BLaER1 treated with 17β-estradiol and CSF1 and Interleukin-3, amounts not matched to agents 10 nM and 100 nM (cell line): Measurements from ENCODE around the gene RPL18A.

Experiments
- H3K27ac ChIP-seq, 11 experiments: shearing (Covaris generic); formaldehyde crosslinking; 2 replicates each; pipeline ENCODE4 v1.8.1; 2022
- H3K27me3 ChIP-seq, 11 experiments: shearing (Covaris generic); formaldehyde crosslinking; 2 replicates each; pipeline ENCODE4 v1.8.1; 2022
- H3K36me3 ChIP-seq, 11 experiments: shearing (Covaris generic); formaldehyde crosslinking; 2 replicates each; pipeline ENCODE4 v1.8.1; 2022
- H3K4me1 ChIP-seq, 10 experiments: shearing (Covaris generic); formaldehyde crosslinking; 2 replicates each; pipeline ENCODE4 v1.8.1; 2022
- H3K4me2 ChIP-seq, 11 experiments: shearing (Covaris generic); formaldehyde crosslinking; 2 replicates each; pipeline ENCODE4 v1.8.1; 2022
- H3K4me3 ChIP-seq, 10 experiments: shearing (Covaris generic); formaldehyde crosslinking; 2 replicates each; pipeline ENCODE4 v1.8.1; 2022
- H3K9ac ChIP-seq, 11 experiments: shearing (Covaris generic); formaldehyde crosslinking; 2 replicates each; pipeline ENCODE4 v1.8.1; 2022
- H3K9me3 ChIP-seq, 11 experiments: shearing (Covaris generic); formaldehyde crosslinking; replicated peaks in 1 of 11; 2 replicates each; pipeline ENCODE4 v1.8.1; 2022
- H4K20me1 ChIP-seq, 11 experiments: shearing (Covaris generic); formaldehyde crosslinking; 2 replicates each; pipeline ENCODE4 v1.8.1; 2022
- Cebpa-rat ChIP-seq, 11 experiments: shearing (Covaris generic); IDR thresholded peaks; 2 replicates each; pipeline ENCODE4 v1.8.1; 2022

The RPL18A gene

GRCh38 chr19:17837972-17838371 is 21.7 kb upstream of the RPL18A start:
- Histone ChIP-seq H3K4me1 (peaks cover 0 to 8% (median 0%) of the 10 kb centered on the region in 10 experiments; a peak in 5 of 20 replicates), H4K20me1 (peaks cover 0 to 91% (median 1%) of the 10 kb centered on the region in 11 experiments; a peak in 8 of 22 replicates), H3K27ac (no peak overlapping the region), H3K4me3 (no peak overlapping the region), H3K36me3 (peaks cover 75 to 99% (median 93%) of the 10 kb centered on the region in 11 experiments), H3K9me3 (peaks cover 0 to 5% (median 0%) of the 10 kb centered on the region in 11 experiments; a peak in 1 of 22 replicates), H3K4me2 (no peak overlapping the region), H3K9ac (no peak overlapping the region), H3K27me3 (no peaks in the 10 kb centered on the region)
- no peak for TF ChIP-seq Cebpa-rat (IDR thresholded peaks at IDR 0.05)

GRCh38 chr19:17840019-17840418 is 19.7 kb upstream of the RPL18A start:
- Histone ChIP-seq H3K4me3 (no peak overlapping the region), H3K27me3 (no peaks in the 10 kb centered on the region), H3K9me3 (peaks cover 0 to 5% (median 0%) of the 10 kb centered on the region in 11 experiments; a peak in 1 of 22 replicates), H3K4me1 (peaks cover 10 to 28% (median 17%) of the 10 kb centered on the region in 10 experiments), H3K9ac (no peak overlapping the region), H3K4me2 (no peak overlapping the region), H3K36me3 (peaks cover 72 to 96% (median 86%) of the 10 kb centered on the region in 11 experiments), H3K27ac (no peak overlapping the region), H4K20me1 (peaks cover 0 to 91% (median 16%) of the 10 kb centered on the region in 11 experiments; a peak in 11 of 22 replicates)
- TF ChIP-seq Cebpa-rat (IDR thresholded peaks at IDR 0.05) = no peak

GRCh38 chr19:17841371-17841809 is 18.3 kb upstream of the RPL18A start:
- Histone ChIP-seq H3K4me2 (no peak overlapping the region), H3K9me3 (peaks cover 0 to 5% (median 0%) of the 10 kb centered on the region in 11 experiments; a peak in 1 of 22 replicates), H3K4me3 (no peak overlapping the region), H3K9ac (no peak overlapping the region), H4K20me1 (peaks cover 0 to 88% (median 16%) of the 10 kb centered on the region in 11 experiments; a peak in 11 of 22 replicates), H3K4me1 (peaks cover 24 to 42% (median 31%) of the 10 kb centered on the region in 10 experiments), H3K36me3 (peaks cover 61 to 89% (median 72%) of the 10 kb centered on the region in 11 experiments), H3K27ac (no peak overlapping the region), H3K27me3 (no peaks in the 10 kb centered on the region)
- no peak for TF ChIP-seq Cebpa-rat (IDR thresholded peaks at IDR 0.05)

GRCh38 chr19:17841810-17842662 is 17.7 kb upstream of the RPL18A start:
- H3K9me3 ChIP-seq = peaks cover 0 to 5% (median 0%) of the 10 kb centered on the region in 11 experiments; a peak in 1 of 22 replicates
- H3K4me2 ChIP-seq = no peak overlapping the region
- H3K4me1 ChIP-seq = peaks cover 31 to 48% (median 37%) of the 10 kb centered on the region in 10 experiments
- H3K9ac ChIP-seq = no peak overlapping the region
- no peak for TF ChIP-seq Cebpa-rat (IDR thresholded peaks at IDR 0.05)
- no peak overlapping the region for H3K4me3 ChIP-seq
- peaks cover 0 to 84% (median 16%) of the 10 kb centered on the region in 11 experiments; a peak in 11 of 22 replicates for H4K20me1 ChIP-seq
- no peak overlapping the region for H3K27ac ChIP-seq
- H3K36me3 ChIP-seq = peaks cover 57 to 84% (median 69%) of the 10 kb centered on the region in 11 experiments
- no peaks in the 10 kb centered on the region for H3K27me3 ChIP-seq

- Histone ChIP-seq H3K4me2 (peak overlapping the region in 2 of 11 experiments; percentile 93 to 100; a peak in 3 of 22 replicates), H3K9ac (no peak overlapping the region), H3K27me3 (no peaks in the 10 kb centered on the region), H3K9me3 (peaks cover 0 to 5% (median 0%) of the 10 kb centered on the region in 11 experiments; a peak in 1 of 22 replicates), H3K4me3 (no peak overlapping the region), H3K4me1 (peaks cover 34 to 51% (median 41%) of the 10 kb centered on the region in 10 experiments), H3K36me3 (peaks cover 55 to 76% (median 62%) of the 10 kb centered on the region in 11 experiments), H3K27ac (no peak overlapping the region; a peak in 1 of 22 replicates), H4K20me1 (peaks cover 0 to 81% (median 16%) of the 10 kb centered on the region in 11 experiments; a peak in 11 of 22 replicates)
- TF ChIP-seq Cebpa-rat (IDR thresholded peaks at IDR 0.05) = no peak
Observed at GRCh38 chr19:17842663-17843291, 16.9 kb upstream of the RPL18A start.

- Histone ChIP-seq H3K4me3 (no peak overlapping the region), H4K20me1 (peaks cover 0 to 75% (median 16%) of the 10 kb centered on the region in 11 experiments; a peak in 11 of 22 replicates), H3K4me1 (peaks cover 38 to 56% (median 46%) of the 10 kb centered on the region in 10 experiments), H3K9me3 (peaks cover 0 to 5% (median 0%) of the 10 kb centered on the region in 11 experiments; a peak in 1 of 22 replicates), H3K27me3 (no peaks in the 10 kb centered on the region), H3K27ac (no peak overlapping the region; a peak in 1 of 22 replicates), H3K9ac (no peak overlapping the region; a peak in 1 of 22 replicates), H3K4me2 (peak overlapping the region in 6 of 11 experiments; percentile 88 to 100 (median 95); a peak in 8 of 22 replicates), H3K36me3 (peaks cover 50 to 70% (median 57%) of the 10 kb centered on the region in 11 experiments)
- TF ChIP-seq Cebpa-rat (IDR thresholded peaks at IDR 0.05) = no peak
Observed at GRCh38 chr19:17843292-17843827, 16.4 kb upstream of the RPL18A start.

GRCh38 chr19:17843908-17844490 is 15.7 kb upstream of the RPL18A start:
- H3K4me2 ChIP-seq = peak overlapping the region in 9 of 11 experiments; percentile 5 to 100 (median 93); a peak in 13 of 22 replicates

More at GRCh38 chr19:17843908-17844490, 15.7 kb upstream of the RPL18A start:
- H3K27me3 ChIP-seq = no peaks in the 10 kb centered on the region
- peaks cover 43 to 64% (median 50%) of the 10 kb centered on the region in 11 experiments for H3K36me3 ChIP-seq
- peaks cover 0 to 70% (median 16%) of the 10 kb centered on the region in 11 experiments; a peak in 11 of 22 replicates for H4K20me1 ChIP-seq
- peak overlapping the region in 2 of 11 experiments; percentile 9 to 20; a peak in 3 of 22 replicates for H3K27ac ChIP-seq
- H3K4me3 ChIP-seq = no peak overlapping the region
- peak overlapping the region in 5 of 11 experiments; percentile 6 to 92 (median 30); a peak in 6 of 22 replicates for H3K9ac ChIP-seq
- no peak for TF ChIP-seq Cebpa-rat (IDR thresholded peaks at IDR 0.05)
- peaks cover 45 to 62% (median 52%) of the 10 kb centered on the region in 10 experiments for H3K4me1 ChIP-seq
- H3K9me3 ChIP-seq = peaks cover 0 to 5% (median 0%) of the 10 kb centered on the region in 11 experiments; a peak in 1 of 22 replicates
